PC-3 (cell line): ENCODE results near the gene UBASH3B.

Experiments
- EZH2 ChIP-seq: fragments of 300-600 bp; sonication (generic); IDR thresholded peaks from one replicate; pipeline ENCODE4 v1.6.1; 2017; ENCODE audit warnings: antibody characterized with exemption, mild to moderate bottlenecking, low read length; ENCODE audit not compliant: unreplicated experiment
- EZH2phosphoT487 ChIP-seq: fragments of 300-600 bp; sonication (generic); IDR thresholded peaks from 2 replicates; pipeline ENCODE4 v1.6.1; 2018; ENCODE audit warnings: mild to moderate bottlenecking, antibody characterized with exemption, low read length, borderline replicate concordance
- TF ChIP-seq, protein P1 (sequence below): fragments of 300-600 bp; sonication (generic); conservative IDR thresholded peaks from 2 replicates; pipeline ENCODE4 v1.5.1; 2017; ENCODE audit warnings: antibody characterized with exemption, low read depth, mild to moderate bottlenecking, low read length

DNA sequence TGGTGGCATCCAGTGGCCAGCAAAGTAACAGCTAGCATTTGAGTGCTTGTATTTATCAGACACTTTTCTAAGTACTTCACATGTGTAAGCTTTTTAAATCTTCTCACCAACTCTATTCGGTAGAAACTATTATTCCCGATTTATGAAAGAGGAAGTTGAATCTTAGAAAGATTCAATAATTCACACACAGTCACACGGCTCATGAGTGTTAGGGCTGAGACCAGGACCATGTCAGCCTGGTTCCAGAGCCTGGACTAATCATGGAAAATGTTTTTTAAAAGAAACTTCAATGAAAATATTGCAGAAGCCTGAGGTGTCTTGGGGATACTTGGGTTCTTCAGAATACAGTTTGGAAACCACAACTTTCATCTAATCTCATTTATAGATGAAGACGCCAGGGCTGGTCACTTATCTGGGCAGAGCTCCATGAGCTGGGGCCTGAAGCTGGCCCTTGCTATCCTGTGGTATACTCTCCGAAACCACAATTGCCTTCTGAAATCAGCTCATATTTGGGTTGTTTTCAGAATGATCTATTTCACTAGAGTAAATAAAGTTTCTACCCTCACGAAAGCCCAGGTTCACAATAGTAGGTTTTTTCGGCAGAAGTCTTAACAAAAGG, 178.4 kb downstream of the UBASH3B start:
- TF ChIP-seq, protein P1, sequence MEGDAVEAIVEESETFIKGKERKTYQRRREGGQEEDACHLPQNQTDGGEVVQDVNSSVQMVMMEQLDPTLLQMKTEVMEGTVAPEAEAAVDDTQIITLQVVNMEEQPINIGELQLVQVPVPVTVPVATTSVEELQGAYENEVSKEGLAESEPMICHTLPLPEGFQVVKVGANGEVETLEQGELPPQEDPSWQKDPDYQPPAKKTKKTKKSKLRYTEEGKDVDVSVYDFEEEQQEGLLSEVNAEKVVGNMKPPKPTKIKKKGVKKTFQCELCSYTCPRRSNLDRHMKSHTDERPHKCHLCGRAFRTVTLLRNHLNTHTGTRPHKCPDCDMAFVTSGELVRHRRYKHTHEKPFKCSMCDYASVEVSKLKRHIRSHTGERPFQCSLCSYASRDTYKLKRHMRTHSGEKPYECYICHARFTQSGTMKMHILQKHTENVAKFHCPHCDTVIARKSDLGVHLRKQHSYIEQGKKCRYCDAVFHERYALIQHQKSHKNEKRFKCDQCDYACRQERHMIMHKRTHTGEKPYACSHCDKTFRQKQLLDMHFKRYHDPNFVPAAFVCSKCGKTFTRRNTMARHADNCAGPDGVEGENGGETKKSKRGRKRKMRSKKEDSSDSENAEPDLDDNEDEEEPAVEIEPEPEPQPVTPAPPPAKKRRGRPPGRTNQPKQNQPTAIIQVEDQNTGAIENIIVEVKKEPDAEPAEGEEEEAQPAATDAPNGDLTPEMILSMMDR = no peak
- no peak for TF ChIP-seq EZH2
- no peak for TF ChIP-seq EZH2phosphoT487
